Upper lobe of left lung (tissue), 6 donors: Measurements from ENCODE around the gene ZBED2. TPM values are rescaled to one million over a fixed set of nuclear protein-coding genes. Genes with fewer than 3 reads are reported as not detected.

Experiments
- ATAC-seq, 2 donors: fragments of 200-7000 bp; cut with Tn5 transposase; one replicate each; pipeline ENCODE4 v1.9.1; 2022; ENCODE audit warnings: mild to moderate bottlenecking in 2 of 2, moderate library complexity in 2 of 2; ENCODE audit not compliant: low FRiP score in 2 of 2
- DNase-seq, 2 donors: peaks; one replicate each; pipeline ENCODE4 v3.0.0-alpha.2; 2019 to 2020
- H3K27ac ChIP-seq, 4 donors: fragments of 200-600 bp; sonication (generic); one replicate each; pipeline ENCODE4 v1.5.1; 2016 to 2019
- H3K27me3 ChIP-seq, 4 donors: fragments of 200-600 bp; sonication (generic); one replicate each; pipeline ENCODE4 v1.5.1; 2017 to 2019
- H3K36me3 ChIP-seq, 4 donors: fragments of 200-600 bp; sonication (generic); one replicate each; pipeline ENCODE4 v1.5.1; 2016 to 2019
- H3K4me1 ChIP-seq, 4 donors: fragments of 200-600 bp; sonication (generic); one replicate each; pipeline ENCODE4 v1.5.1; 2018 to 2019
- H3K4me3 ChIP-seq, 4 donors: fragments of 200-600 bp; sonication (generic); one replicate each; pipeline ENCODE4 v1.5.1; 2017 to 2019; ENCODE audit warnings: mild to moderate bottlenecking in 2 of 4, moderate library complexity in 1 of 4
- H3K9me3 ChIP-seq, 4 donors: fragments of 200-600 bp; sonication (generic); one replicate each; pipeline ENCODE4 v1.5.1; 2018 to 2019
- CTCF ChIP-seq, 6 experiments: fragments of 450-650 bp in 4 of 6; fragments of 200-600 bp in 2 of 6; sonication (generic) in 2 of 6; IDR thresholded peaks; one replicate each; pipeline ENCODE4 v1.5.1; 2016 to 2019; ENCODE audit warnings: antibody characterized with exemption in 6 of 6
- EP300 ChIP-seq, 4 donors: sonication (generic); formaldehyde crosslinking; IDR thresholded peaks; one replicate each; pipeline ENCODE4 v1.5.1; 2017; ENCODE audit warnings: antibody characterized with exemption in 4 of 4, control low read depth in 2 of 4
- POLR2A ChIP-seq, 4 donors: fragments of 450-650 bp; IDR thresholded peaks; one replicate each; pipeline ENCODE4 v1.5.1; 2016 to 2017; ENCODE audit warnings: antibody characterized with exemption in 4 of 4, mild to moderate bottlenecking in 2 of 4
- POLR2AphosphoS5 ChIP-seq, 2 donors: sonication (generic); formaldehyde crosslinking; IDR thresholded peaks; one replicate each; pipeline ENCODE4 v1.5.1; 2017; ENCODE audit warnings: antibody characterized with exemption in 2 of 2
- WGBS, 2 donors: methylation state at CpG; one replicate each; pipeline ENCODE4 v1.1.5; 2017 to 2018; 5-methylcytosine and 5-hydroxymethylcytosine counted together
- total RNA-seq, 6 donors: library from RNA; depleted of rRNA in 4 of 6; stranded (reverse); fragments of >200 nt in 4 of 6; gene quantifications; one replicate each; pipeline versions ENCODE4 v1.1.0 to v1.2.1, GENCODE V29; 2016 to 2021
- donor health status: DM: no; HTN: no; CAD: no; lungs with moderate emphysema.
- donor health status: DM: no; HTN: yes; CAD: no; lungs with severe emphysema.

ZBED2 gene
- total RNA-seq, 6 donors from 2014 or later, result 2.1 to 28.5 (median 7.6) TPM

DNA sequence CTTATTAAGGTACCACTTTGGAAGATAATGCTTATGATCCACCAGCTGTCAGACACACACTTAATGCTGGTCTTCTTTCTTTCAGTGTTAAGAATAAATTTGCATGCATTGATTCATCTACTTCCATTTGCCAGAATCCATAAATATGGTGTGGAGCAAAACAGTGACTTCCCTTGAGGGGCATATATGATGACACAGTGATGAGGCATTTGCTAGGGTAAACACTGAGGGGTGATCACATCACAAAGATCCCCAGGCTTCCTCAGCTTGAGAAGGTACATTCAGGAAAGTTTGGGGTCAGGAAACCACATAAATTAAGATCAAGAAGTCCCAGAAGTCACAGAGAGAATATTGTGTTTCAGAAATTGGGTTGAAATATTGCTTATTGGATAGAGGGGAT is 9.9 kb upstream of the ZBED2 start:
- H3K27ac ChIP-seq, result no peak overlapping the region
- H3K4me1 ChIP-seq, result no peaks in the 10 kb centered on the region
- DNase-seq (no peak), ATAC-seq (no peak)
- TF ChIP-seq CTCF (IDR thresholded peaks at IDR 0.05) (no peak), POLR2AphosphoS5 (IDR thresholded peaks at IDR 0.05) (no peak), EP300 (IDR thresholded peaks at IDR 0.05) (no peak), POLR2A (IDR thresholded peaks at IDR 0.05) (no peak)
- H3K36me3 ChIP-seq, result no peaks in the 10 kb centered on the region
- H3K4me3 ChIP-seq, result no peak overlapping the region
- H3K27me3 ChIP-seq, result no peaks in the 10 kb centered on the region
- no peaks in the 10 kb centered on the region for H3K9me3 ChIP-seq

DNA sequence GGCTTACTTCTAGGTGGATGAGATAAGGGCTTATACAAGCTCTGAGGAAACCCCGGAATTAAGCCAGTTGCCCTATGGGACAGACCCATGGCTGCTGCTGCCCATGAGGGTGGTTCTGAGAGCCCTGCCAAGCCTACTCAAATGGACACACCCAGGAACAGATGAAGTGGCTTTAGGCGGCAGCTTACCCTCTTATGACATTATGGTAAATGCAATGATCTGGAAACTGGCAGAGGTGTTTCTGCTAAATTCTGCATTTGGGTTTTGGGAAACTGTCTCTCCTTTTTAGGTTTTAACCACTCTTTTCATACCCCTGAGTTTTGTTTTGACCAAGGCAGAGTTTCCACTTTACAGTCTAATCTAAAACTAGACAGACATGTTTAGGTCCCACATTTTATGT is 9.0 kb upstream of the ZBED2 start:
- no peaks in the 10 kb centered on the region for H3K36me3 ChIP-seq
- H3K27me3 ChIP-seq, result no peaks in the 10 kb centered on the region
- H3K4me3 ChIP-seq, result no peak overlapping the region
- no peaks in the 10 kb centered on the region for H3K4me1 ChIP-seq
- WGBS, 2 donors, result 61 to 79% methylated on average over 2 of the region's 2 CpGs
- ATAC-seq (peak in 1 of 2 donors; percentile 28), DNase-seq (peak in 1 of 2 donors; percentile 70)
- H3K27ac ChIP-seq, result no peak overlapping the region
- no peaks in the 10 kb centered on the region for H3K9me3 ChIP-seq
- TF ChIP-seq EP300 (IDR thresholded peaks at IDR 0.05) (no peak), POLR2AphosphoS5 (IDR thresholded peaks at IDR 0.05) (no peak), CTCF (IDR thresholded peaks at IDR 0.05) (no peak), POLR2A (IDR thresholded peaks at IDR 0.05) (no peak)

- no peak for TF ChIP-seq CTCF (IDR thresholded peaks at IDR 0.05)
- TF ChIP-seq EP300 (IDR thresholded peaks at IDR 0.05), result no peak
- TF ChIP-seq POLR2A (IDR thresholded peaks at IDR 0.05), result no peak
- no peak for TF ChIP-seq POLR2AphosphoS5 (IDR thresholded peaks at IDR 0.05)
- no peaks in the 10 kb centered on the region for H3K9me3 ChIP-seq
- 85 to 96% methylated on average over 1 of the region's 1 CpG for WGBS, 2 donors
- DNase-seq (no peak), ATAC-seq (no peak)
- no peaks in the 10 kb centered on the region for H3K4me1 ChIP-seq
- no peaks in the 10 kb centered on the region for H3K27me3 ChIP-seq
- H3K27ac ChIP-seq, result no peak overlapping the region
- no peaks in the 10 kb centered on the region for H3K36me3 ChIP-seq
- no peak overlapping the region for H3K4me3 ChIP-seq
Measured at GRCh38 chr3:111603679-111604078, 8.5 kb upstream of the ZBED2 start.

DNA sequence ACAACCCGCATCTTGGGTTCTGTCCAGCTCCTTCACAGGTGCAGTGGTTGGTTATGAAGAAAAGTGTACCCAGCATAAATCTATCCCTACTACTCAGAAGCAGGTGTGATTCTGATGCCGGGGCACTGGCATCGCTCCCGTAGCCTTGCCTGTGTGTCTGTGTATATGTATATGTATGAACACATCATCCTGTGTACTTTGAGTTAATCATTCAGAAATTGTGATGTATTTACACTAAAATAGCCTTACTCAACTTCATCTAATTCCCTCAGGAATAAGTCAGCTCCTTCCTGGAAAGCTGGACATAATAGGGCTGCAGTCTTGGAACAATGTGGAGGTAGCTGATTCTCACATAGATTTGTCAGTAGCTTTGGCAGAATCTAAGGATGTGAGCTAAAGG is 6.7 kb upstream of the ZBED2 start:
- Histone ChIP-seq H3K4me1 (no peaks in the 10 kb centered on the region), H3K27me3 (no peaks in the 10 kb centered on the region), H3K9me3 (no peaks in the 10 kb centered on the region), H3K4me3 (no peak overlapping the region), H3K36me3 (no peaks in the 10 kb centered on the region), H3K27ac (no peak overlapping the region)
- ATAC-seq (no peak), DNase-seq (no peak)
- no peak for TF ChIP-seq CTCF (IDR thresholded peaks at IDR 0.05)
- no peak for TF ChIP-seq POLR2A (IDR thresholded peaks at IDR 0.05)
- no peak for TF ChIP-seq POLR2AphosphoS5 (IDR thresholded peaks at IDR 0.05)
- no peak for TF ChIP-seq EP300 (IDR thresholded peaks at IDR 0.05)
- WGBS, 2 donors, result 86 to 88% methylated on average over 4 of the region's 4 CpGs

DNA sequence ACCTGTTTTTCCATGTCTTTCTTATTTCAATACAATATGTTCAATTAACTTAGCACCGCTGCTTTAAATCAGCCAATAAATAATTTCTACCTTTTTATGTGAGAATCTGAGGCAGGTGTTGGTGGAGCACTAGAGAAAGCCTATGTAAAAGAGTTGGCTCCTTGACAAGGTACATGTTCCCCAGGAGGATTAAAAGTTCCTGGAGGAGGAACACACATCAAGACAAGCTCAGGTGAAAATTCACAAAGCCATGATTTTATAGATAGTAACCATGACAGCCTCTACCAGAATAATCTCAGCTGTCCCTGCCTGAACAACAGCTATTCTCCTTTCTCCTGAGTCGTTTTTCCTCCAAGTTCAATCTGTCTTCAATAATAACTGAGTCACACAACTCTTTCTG is 3.4 kb upstream of the ZBED2 start:
- Histone ChIP-seq H3K27ac (no peak overlapping the region), H3K36me3 (no peaks in the 10 kb centered on the region), H3K27me3 (no peaks in the 10 kb centered on the region), H3K4me3 (no peak overlapping the region), H3K4me1 (peaks cover 0 to 10% (median 0%) of the 10 kb centered on the region in 4 donors), H3K9me3 (no peaks in the 10 kb centered on the region)
- ATAC-seq (no peak), DNase-seq (no peak)
- no peak for TF ChIP-seq CTCF (IDR thresholded peaks at IDR 0.05)
- TF ChIP-seq POLR2AphosphoS5 (IDR thresholded peaks at IDR 0.05), result no peak
- no peak for TF ChIP-seq EP300 (IDR thresholded peaks at IDR 0.05)
- 84 to 85% methylated on average over 2 of the region's 2 CpGs for WGBS, 2 donors
